Measurements from ENCODE around the gene EDA2R.

DNA sequence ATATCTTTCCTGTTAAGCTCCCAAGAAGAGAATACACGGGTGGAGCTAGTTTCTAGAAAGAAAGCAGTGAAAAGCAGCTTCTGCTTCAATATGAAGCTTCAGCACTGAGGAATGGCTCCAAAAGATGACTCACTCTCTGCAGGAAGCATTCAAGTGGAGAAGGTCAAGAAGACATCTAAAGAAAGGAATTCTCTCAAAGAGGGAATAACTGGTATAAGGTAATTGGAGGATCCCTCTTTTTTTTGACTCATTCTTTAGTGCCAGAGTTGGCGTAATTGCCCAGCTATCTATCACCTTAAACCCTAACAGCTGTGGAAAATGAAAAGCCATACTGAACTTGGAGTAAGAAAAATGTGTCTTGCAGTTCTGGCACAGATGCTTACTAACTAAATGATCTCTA is 3.5 kb downstream of the EDA2R start:
- no peak for TF ChIP-seq POLR2AphosphoS5 (IDR thresholded peaks at IDR 0.05; ENCODE audit: low read depth, low read length)
- no peak for TF ChIP-seq TAF1 (IDR thresholded peaks at IDR 0.05; ENCODE audit: borderline replicate concordance, insufficient read depth, low read length)
- no peak for TF ChIP-seq SIN3A (IDR thresholded peaks at IDR 0.05; ENCODE audit: borderline replicate concordance, insufficient read depth, low read length)
